HEK293 (cell line): Measurements from ENCODE around the gene GPR107.

Experiments used
- FEZF1 ChIP-seq: fragments of 450-650 bp; formaldehyde crosslinking; IDR thresholded peaks from 2 replicates; pipeline ENCODE4 v1.5.1; 2016; ENCODE audit warnings: missing biosample characterization, missing genetic modification characterization
- GFI1B ChIP-seq: fragments of 450-650 bp; formaldehyde crosslinking; IDR thresholded peaks from 2 replicates; pipeline ENCODE4 v1.5.1; 2016; ENCODE audit warnings: missing biosample characterization, missing genetic modification characterization
- GLIS2 ChIP-seq: fragments of 450-650 bp; formaldehyde crosslinking; IDR thresholded peaks from 2 replicates; pipeline ENCODE4 v1.5.1; 2016; ENCODE audit warnings: missing biosample characterization, missing genetic modification characterization
- HOXD13 ChIP-seq: sonication (generic); formaldehyde crosslinking; IDR thresholded peaks from 2 replicates; pipeline ENCODE4 v1.8.0; 2022; ENCODE audit warnings: missing genetic modification reagents, borderline replicate concordance
- KLF1 ChIP-seq: fragments of 450-650 bp; formaldehyde crosslinking; IDR thresholded peaks from 2 replicates; pipeline ENCODE4 v1.5.1; 2016; ENCODE audit warnings: missing biosample characterization, missing genetic modification characterization
- ZBTB48 ChIP-seq: fragments of 450-650 bp; formaldehyde crosslinking; IDR thresholded peaks from 2 replicates; pipeline ENCODE4 v1.5.1; 2016; ENCODE audit warnings: missing biosample characterization, missing genetic modification characterization
- ZNF10 ChIP-seq: fragments of 450-650 bp; formaldehyde crosslinking; IDR thresholded peaks from 2 replicates; pipeline ENCODE4 v1.5.1; 2017; ENCODE audit warnings: missing biosample characterization, missing genetic modification characterization
- ZNF112 ChIP-seq: fragments of 450-650 bp; formaldehyde crosslinking; IDR thresholded peaks from 2 replicates; pipeline ENCODE4 v1.5.0; 2017; ENCODE audit warnings: missing biosample characterization, missing genetic modification characterization
- ZNF16 ChIP-seq: fragments of 450-650 bp; formaldehyde crosslinking; IDR thresholded peaks from 2 replicates; pipeline ENCODE4 v1.5.1; 2016; ENCODE audit warnings: low read depth, missing biosample characterization, missing genetic modification characterization
- ZNF184 ChIP-seq: fragments of 450-650 bp; IDR thresholded peaks from 2 replicates; pipeline ENCODE4 v1.5.1; 2018; ENCODE audit warnings: missing biosample characterization, mild to moderate bottlenecking, missing genetic modification characterization
- ZNF23 ChIP-seq: fragments of 450-650 bp; formaldehyde crosslinking; IDR thresholded peaks from 2 replicates; pipeline ENCODE4 v1.5.1; 2016; ENCODE audit warnings: missing biosample characterization, missing genetic modification characterization, borderline replicate concordance
- ZNF335 ChIP-seq: fragments of 450-650 bp; formaldehyde crosslinking; conservative IDR thresholded peaks from 2 replicates; pipeline ENCODE4 v1.5.1; 2016; ENCODE audit warnings: missing biosample characterization, missing genetic modification characterization
- ZNF391 ChIP-seq: fragments of 450-650 bp; formaldehyde crosslinking; IDR thresholded peaks from 2 replicates; pipeline ENCODE4 v1.5.1; 2016; ENCODE audit warnings: low read depth, missing biosample characterization, missing genetic modification characterization, borderline replicate concordance
- ZNF416 ChIP-seq: fragments of 450-650 bp; formaldehyde crosslinking; IDR thresholded peaks from 2 replicates; pipeline ENCODE4 v1.5.1; 2016; ENCODE audit warnings: missing biosample characterization, missing genetic modification characterization
- ZNF530 ChIP-seq: fragments of 450-650 bp; formaldehyde crosslinking; IDR thresholded peaks from 2 replicates; pipeline ENCODE4 v1.5.1; 2016; ENCODE audit warnings: low read depth, missing biosample characterization, missing genetic modification characterization
- ZNF585B ChIP-seq: fragments of 450-650 bp; formaldehyde crosslinking; IDR thresholded peaks from 2 replicates; pipeline ENCODE4 v1.5.1; 2016; ENCODE audit warnings: missing biosample characterization, missing genetic modification characterization
- ZNF626 ChIP-seq: fragments of 450-650 bp; sonication (Bioruptor Pico); formaldehyde crosslinking; IDR thresholded peaks from 2 replicates; pipeline ENCODE4 v1.5.1; 2018; ENCODE audit warnings: missing biosample characterization, missing genetic modification characterization, inconsistent platforms
- ZNF664 ChIP-seq: fragments of 450-650 bp; formaldehyde crosslinking; IDR thresholded peaks from 2 replicates; pipeline ENCODE4 v1.5.1; 2016; ENCODE audit warnings: missing biosample characterization, missing genetic modification characterization
- ZNF701 ChIP-seq: fragments of 450-650 bp; formaldehyde crosslinking; IDR thresholded peaks from 2 replicates; pipeline ENCODE4 v1.5.1; 2016; ENCODE audit warnings: missing biosample characterization, missing genetic modification characterization
- TF ChIP-seq, protein P1 (sequence below): fragments of 450-650 bp; formaldehyde crosslinking; IDR thresholded peaks from 2 replicates; pipeline ENCODE4 v1.5.1; 2017; ENCODE audit warnings: missing biosample characterization, missing genetic modification characterization
- TF ChIP-seq, protein P2 (sequence below): fragments of 450-650 bp; formaldehyde crosslinking; IDR thresholded peaks from 2 replicates; pipeline ENCODE4 v1.5.1; 2016; ENCODE audit warnings: missing biosample characterization, missing genetic modification characterization
- TF ChIP-seq, protein P3 (sequence below): fragments of 450-650 bp; formaldehyde crosslinking; conservative IDR thresholded peaks from 2 replicates; pipeline ENCODE4 v1.5.1; 2016; ENCODE audit warnings: low read depth, missing biosample characterization, missing genetic modification characterization
- TF ChIP-seq, protein P4 (sequence below): fragments of 450-650 bp; formaldehyde crosslinking; IDR thresholded peaks from 2 replicates; pipeline ENCODE4 v1.5.1; 2016; ENCODE audit warnings: missing biosample characterization, missing genetic modification characterization
- TF ChIP-seq, protein P5 (sequence below): fragments of 450-650 bp; formaldehyde crosslinking; IDR thresholded peaks from 2 replicates; pipeline ENCODE4 v1.5.1; 2016; ENCODE audit warnings: missing biosample characterization, missing genetic modification characterization
- TF ChIP-seq, protein P6 (sequence below): fragments of 450-650 bp; formaldehyde crosslinking; optimal IDR thresholded peaks from 2 replicates; pipeline ENCODE3; 2016; ENCODE audit warnings: missing biosample characterization, mild to moderate bottlenecking, missing genetic modification characterization

Gene GPR107

DNA sequence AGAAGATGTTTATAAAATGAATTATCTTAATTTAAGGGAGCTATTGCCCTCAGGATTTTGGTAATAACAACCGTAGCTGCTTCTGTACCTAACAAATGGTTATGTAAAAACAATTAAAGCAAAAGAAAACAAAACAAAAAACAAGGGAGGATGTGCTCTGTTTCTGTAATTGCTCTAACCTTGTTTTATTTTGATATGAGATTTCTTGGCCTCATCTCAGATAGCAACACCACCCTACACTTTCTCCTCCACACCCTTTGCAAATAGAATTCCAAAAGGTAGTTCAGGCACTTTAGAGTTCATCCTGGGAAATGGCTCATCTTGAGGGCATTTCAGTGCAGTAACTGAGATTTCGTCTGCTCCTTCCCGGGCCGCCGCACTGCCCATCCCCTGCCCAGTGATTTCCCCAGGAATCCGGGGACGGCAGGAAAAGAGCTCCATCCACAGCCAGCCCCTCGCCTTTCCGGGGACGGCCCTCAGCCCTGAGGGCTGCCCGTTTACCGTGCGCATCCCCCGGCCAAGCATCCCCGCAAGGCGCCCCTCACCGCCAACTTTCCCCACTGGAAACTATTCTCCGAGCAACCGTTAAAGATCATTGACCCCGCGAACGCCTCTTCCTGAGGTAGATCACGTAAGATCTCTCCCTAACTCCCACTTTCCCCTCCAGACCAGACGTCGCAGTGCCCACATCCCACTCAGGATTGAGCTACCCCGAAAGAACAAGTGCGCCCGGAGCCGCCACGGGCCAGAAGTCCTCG lies 11.9 kb upstream of the GPR107 start (continued):
- TF ChIP-seq HOXD13 (CRISPR knock-in tag) (no peak), ZNF16 (tag by site-specific recombination) (0 out of 2 replicates have a peak, but pooled peaks have one; percentile 29), GLIS2 (tag by site-specific recombination) (peak; percentile 28; the same call in 1 of the 2 replicates), ZNF391 (tag by site-specific recombination) (0 out of 2 replicates have a peak, but pooled peaks have one; percentile 25), ZNF530 (tag by site-specific recombination) (peak; percentile 89; the same call in 1 of the 2 replicates), ZNF112 (tag by site-specific recombination) (no peak), GFI1B (tag by site-specific recombination) (peak; percentile 73; the same call in 1 of the 2 replicates), FEZF1 (tag by site-specific recombination) (peak; percentile 70), ZBTB48 (tag by site-specific recombination) (peak; percentile 67), ZNF664 (tag by site-specific recombination) (no peak), KLF1 (tag by site-specific recombination) (peak; percentile 68; the same call in 1 of the 2 replicates), ZNF335 (peak; percentile 88), ZNF416 (tag by site-specific recombination) (no peak), ZNF626 (tag by site-specific recombination) (no peak), ZNF23 (tag by site-specific recombination) (no peak), ZNF10 (tag by site-specific recombination) (peak; percentile 48; the same call in 1 of the 2 replicates), ZNF585B (tag by site-specific recombination) (no peak), ZNF184 (tag by site-specific recombination) (no peak), ZNF701 (no peak)
- TF ChIP-seq, protein P1, sequence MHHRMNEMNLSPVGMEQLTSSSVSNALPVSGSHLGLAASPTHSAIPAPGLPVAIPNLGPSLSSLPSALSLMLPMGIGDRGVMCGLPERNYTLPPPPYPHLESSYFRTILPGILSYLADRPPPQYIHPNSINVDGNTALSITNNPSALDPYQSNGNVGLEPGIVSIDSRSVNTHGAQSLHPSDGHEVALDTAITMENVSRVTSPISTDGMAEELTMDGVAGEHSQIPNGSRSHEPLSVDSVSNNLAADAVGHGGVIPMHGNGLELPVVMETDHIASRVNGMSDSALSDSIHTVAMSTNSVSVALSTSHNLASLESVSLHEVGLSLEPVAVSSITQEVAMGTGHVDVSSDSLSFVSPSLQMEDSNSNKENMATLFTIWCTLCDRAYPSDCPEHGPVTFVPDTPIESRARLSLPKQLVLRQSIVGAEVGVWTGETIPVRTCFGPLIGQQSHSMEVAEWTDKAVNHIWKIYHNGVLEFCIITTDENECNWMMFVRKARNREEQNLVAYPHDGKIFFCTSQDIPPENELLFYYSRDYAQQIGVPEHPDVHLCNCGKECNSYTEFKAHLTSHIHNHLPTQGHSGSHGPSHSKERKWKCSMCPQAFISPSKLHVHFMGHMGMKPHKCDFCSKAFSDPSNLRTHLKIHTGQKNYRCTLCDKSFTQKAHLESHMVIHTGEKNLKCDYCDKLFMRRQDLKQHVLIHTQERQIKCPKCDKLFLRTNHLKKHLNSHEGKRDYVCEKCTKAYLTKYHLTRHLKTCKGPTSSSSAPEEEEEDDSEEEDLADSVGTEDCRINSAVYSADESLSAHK (tag by site-specific recombination): peak; percentile 71; the same call in 1 of the 2 replicates
- TF ChIP-seq, protein P2, sequence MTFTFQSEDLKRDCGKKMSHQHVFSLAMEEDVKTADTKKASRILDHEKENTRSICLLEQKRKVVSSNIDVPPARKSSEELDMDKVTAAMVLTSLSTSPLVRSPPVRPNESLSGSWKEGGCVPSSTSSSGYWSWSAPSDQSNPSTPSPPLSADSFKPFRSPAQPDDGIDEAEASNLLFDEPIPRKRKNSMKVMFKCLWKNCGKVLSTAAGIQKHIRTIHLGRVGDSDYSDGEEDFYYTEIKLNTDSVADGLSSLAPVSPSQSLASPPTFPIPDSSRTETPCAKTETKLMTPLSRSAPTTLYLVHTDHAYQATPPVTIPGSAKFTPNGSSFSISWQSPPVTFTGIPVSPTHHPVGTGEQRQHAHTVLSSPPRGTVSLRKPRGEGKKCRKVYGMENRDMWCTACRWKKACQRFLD (tag by site-specific recombination): no peak
- TF ChIP-seq, protein P3, sequence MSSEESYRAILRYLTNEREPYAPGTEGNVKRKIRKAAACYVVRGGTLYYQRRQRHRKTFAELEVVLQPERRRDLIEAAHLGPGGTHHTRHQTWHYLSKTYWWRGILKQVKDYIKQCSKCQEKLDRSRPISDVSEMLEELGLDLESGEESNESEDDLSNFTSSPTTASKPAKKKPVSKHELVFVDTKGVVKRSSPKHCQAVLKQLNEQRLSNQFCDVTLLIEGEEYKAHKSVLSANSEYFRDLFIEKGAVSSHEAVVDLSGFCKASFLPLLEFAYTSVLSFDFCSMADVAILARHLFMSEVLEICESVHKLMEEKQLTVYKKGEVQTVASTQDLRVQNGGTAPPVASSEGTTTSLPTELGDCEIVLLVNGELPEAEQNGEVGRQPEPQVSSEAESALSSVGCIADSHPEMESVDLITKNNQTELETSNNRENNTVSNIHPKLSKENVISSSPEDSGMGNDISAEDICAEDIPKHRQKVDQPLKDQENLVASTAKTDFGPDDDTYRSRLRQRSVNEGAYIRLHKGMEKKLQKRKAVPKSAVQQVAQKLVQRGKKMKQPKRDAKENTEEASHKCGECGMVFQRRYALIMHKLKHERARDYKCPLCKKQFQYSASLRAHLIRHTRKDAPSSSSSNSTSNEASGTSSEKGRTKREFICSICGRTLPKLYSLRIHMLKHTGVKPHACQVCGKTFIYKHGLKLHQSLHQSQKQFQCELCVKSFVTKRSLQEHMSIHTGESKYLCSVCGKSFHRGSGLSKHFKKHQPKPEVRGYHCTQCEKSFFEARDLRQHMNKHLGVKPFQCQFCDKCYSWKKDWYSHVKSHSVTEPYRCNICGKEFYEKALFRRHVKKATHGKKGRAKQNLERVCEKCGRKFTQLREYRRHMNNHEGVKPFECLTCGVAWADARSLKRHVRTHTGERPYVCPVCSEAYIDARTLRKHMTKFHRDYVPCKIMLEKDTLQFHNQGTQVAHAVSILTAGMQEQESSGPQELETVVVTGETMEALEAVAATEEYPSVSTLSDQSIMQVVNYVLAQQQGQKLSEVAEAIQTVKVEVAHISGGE (tag by site-specific recombination): no peak; the same call in 1 of the 2 replicates
- TF ChIP-seq, protein P4, sequence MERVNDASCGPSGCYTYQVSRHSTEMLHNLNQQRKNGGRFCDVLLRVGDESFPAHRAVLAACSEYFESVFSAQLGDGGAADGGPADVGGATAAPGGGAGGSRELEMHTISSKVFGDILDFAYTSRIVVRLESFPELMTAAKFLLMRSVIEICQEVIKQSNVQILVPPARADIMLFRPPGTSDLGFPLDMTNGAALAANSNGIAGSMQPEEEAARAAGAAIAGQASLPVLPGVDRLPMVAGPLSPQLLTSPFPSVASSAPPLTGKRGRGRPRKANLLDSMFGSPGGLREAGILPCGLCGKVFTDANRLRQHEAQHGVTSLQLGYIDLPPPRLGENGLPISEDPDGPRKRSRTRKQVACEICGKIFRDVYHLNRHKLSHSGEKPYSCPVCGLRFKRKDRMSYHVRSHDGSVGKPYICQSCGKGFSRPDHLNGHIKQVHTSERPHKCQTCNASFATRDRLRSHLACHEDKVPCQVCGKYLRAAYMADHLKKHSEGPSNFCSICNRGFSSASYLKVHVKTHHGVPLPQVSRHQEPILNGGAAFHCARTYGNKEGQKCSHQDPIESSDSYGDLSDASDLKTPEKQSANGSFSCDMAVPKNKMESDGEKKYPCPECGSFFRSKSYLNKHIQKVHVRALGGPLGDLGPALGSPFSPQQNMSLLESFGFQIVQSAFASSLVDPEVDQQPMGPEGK: peak; percentile 28; the same call in 1 of the 2 replicates
- TF ChIP-seq, protein P5, sequence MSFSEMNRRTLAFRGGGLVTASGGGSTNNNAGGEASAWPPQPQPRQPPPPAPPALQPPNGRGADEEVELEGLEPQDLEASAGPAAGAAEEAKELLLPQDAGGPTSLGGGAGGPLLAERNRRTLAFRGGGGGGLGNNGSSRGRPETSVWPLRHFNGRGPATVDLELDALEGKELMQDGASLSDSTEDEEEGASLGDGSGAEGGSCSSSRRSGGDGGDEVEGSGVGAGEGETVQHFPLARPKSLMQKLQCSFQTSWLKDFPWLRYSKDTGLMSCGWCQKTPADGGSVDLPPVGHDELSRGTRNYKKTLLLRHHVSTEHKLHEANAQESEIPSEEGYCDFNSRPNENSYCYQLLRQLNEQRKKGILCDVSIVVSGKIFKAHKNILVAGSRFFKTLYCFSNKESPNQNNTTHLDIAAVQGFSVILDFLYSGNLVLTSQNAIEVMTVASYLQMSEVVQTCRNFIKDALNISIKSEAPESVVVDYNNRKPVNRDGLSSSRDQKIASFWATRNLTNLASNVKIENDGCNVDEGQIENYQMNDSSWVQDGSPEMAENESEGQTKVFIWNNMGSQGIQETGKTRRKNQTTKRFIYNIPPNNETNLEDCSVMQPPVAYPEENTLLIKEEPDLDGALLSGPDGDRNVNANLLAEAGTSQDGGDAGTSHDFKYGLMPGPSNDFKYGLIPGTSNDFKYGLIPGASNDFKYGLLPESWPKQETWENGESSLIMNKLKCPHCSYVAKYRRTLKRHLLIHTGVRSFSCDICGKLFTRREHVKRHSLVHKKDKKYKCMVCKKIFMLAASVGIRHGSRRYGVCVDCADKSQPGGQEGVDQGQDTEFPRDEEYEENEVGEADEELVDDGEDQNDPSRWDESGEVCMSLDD (tag by site-specific recombination): peak; percentile 64; the same call in 1 of the 2 replicates
- TF ChIP-seq, protein P6, sequence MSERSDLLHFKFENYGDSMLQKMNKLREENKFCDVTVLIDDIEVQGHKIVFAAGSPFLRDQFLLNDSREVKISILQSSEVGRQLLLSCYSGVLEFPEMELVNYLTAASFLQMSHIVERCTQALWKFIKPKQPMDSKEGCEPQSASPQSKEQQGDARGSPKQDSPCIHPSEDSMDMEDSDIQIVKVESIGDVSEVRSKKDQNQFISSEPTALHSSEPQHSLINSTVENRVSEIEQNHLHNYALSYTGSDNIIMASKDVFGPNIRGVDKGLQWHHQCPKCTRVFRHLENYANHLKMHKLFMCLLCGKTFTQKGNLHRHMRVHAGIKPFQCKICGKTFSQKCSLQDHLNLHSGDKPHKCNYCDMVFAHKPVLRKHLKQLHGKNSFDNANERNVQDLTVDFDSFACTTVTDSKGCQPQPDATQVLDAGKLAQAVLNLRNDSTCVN: no peak
- TF ChIP-seq, all 188 proteins: peak for 25
